ENCODE data around the gene SOX4.

Gene SOX4

GRCh38 chr6:21613809-21614208 lies 20.3 kb downstream of the SOX4 start:
- DNase-seq (ENCODE audit: low spot score): no peak

- no peak for DNase-seq (ENCODE audit: low spot score)
These were observed 20.7 kb downstream of the SOX4 start for GRCh38 chr6:21614226-21614625.

- no peak for DNase-seq (ENCODE audit: low spot score)
These were observed 22.0 kb downstream of the SOX4 start for GRCh38 chr6:21615504-21615903.

GRCh38 chr6:21616005-21616404 lies 22.5 kb downstream of the SOX4 start:
- no peak for DNase-seq (ENCODE audit: low spot score)

- no peak for DNase-seq (ENCODE audit: low spot score)
These were observed 32.1 kb downstream of the SOX4 start for GRCh38 chr6:21625642-21626041.

- DNase-seq (ENCODE audit: low spot score): no peak
These were observed 33.2 kb downstream of the SOX4 start for GRCh38 chr6:21626756-21627155.

GRCh38 chr6:21628160-21628559 lies 34.6 kb downstream of the SOX4 start:
- no peak for DNase-seq (ENCODE audit: low spot score)

GRCh38 chr6:21633511-21634109 lies 40.1 kb downstream of the SOX4 start:
- no peak for DNase-seq (ENCODE audit: low spot score)

- DNase-seq (ENCODE audit: low spot score): no peak
These were observed 41.0 kb downstream of the SOX4 start for GRCh38 chr6:21634582-21634981.

GRCh38 chr6:21636876-21637275 lies 43.3 kb downstream of the SOX4 start:
- DNase-seq (ENCODE audit: low spot score): no peak

- no peak for DNase-seq (ENCODE audit: low spot score)
These were observed 45.8 kb downstream of the SOX4 start for GRCh38 chr6:21639316-21639715.

Data from cerebellar cortex (tissue), 1 donor.